Stomach (tissue), 9 donors: ENCODE measurements around the gene RALGAPA2. TPM values are rescaled to one million over a fixed set of nuclear protein-coding genes. Genes with fewer than 3 reads are reported as not detected.

Source experiments
- DNase-seq, 2 donors: peaks; one replicate each; pipeline versions ENCODE4 v3.0.0 to v3.0.0-alpha.2; 2013 to 2019
- H3K27ac ChIP-seq, 5 donors: fragments of 200-600 bp in 4 of 5; sonication (generic) in 4 of 5; one replicate each; pipeline ENCODE4 v1.5.1; 2013 to 2019; ENCODE audit warnings: mild to moderate bottlenecking in 1 of 5, moderate library complexity in 1 of 5
- H3K27me3 ChIP-seq, 3 donors: fragments of 200-600 bp; sonication (generic); one replicate each; pipeline ENCODE4 v1.5.1; 2017 to 2019; ENCODE audit warnings: mixed run types in 1 of 3
- H3K36me3 ChIP-seq, 4 donors: fragments of 200-600 bp; sonication (generic); 1 replicate in 3 of 4; 2 replicates in 1 of 4; pipeline ENCODE4 v1.5.1; 2016 to 2019
- H3K4me1 ChIP-seq, 4 donors: fragments of 200-600 bp; sonication (generic); one replicate each; pipeline ENCODE4 v1.5.1; 2016 to 2019
- H3K4me3 ChIP-seq, 4 donors: fragments of 200-600 bp; sonication (generic) in 3 of 4; one replicate each; pipeline ENCODE4 v1.5.1; 2016 to 2019; ENCODE audit warnings: mild to moderate bottlenecking in 1 of 4
- H3K9me3 ChIP-seq, 4 donors: fragments of 200-600 bp; sonication (generic); one replicate each; pipeline ENCODE4 v1.5.1; 2016 to 2019
- CTCF ChIP-seq, 7 experiments: fragments of 450-650 bp in 4 of 7; fragments of 200-600 bp in 3 of 7; sonication (generic) in 3 of 7; IDR thresholded peaks; one replicate each; pipeline ENCODE4 v1.5.1; 2016 to 2019; ENCODE audit warnings: antibody characterized with exemption in 7 of 7, control low read depth in 2 of 7, mild to moderate bottlenecking in 1 of 7
- EP300 ChIP-seq: sonication (generic); formaldehyde crosslinking; IDR thresholded peaks from one replicate; pipeline ENCODE4 v1.6.1; 2017; ENCODE audit warnings: antibody characterized with exemption
- POLR2A ChIP-seq, 4 donors: fragments of 450-650 bp; IDR thresholded peaks; one replicate each; pipeline ENCODE4 v1.6.1; 2016; ENCODE audit warnings: antibody characterized with exemption in 4 of 4, control low read depth in 2 of 4, mild to moderate bottlenecking in 1 of 4, moderate library complexity in 1 of 4
- POLR2AphosphoS5 ChIP-seq, 3 donors: sonication (generic); formaldehyde crosslinking; IDR thresholded peaks; one replicate each; pipeline ENCODE4 v1.6.1; 2016; ENCODE audit warnings: antibody characterized with exemption in 3 of 3
- WGBS, 5 donors: extraction: QIAGEN DNeasy Blood & Tissue Kit in 3 of 5; methylation state at CpG; one replicate each; pipeline versions ENCODE4 v1.1.5 to v1.1.7; 2013 to 2018; 5-methylcytosine and 5-hydroxymethylcytosine counted together
- intact Hi-C: fragments of 100-400 bp; cut with DNase I; formaldehyde crosslinking; loops from one replicate; pipeline ENCODE4 v1.15.1; 2023; ENCODE audit warnings: low total_unique reads
- polyA plus RNA-seq, 3 donors: library from polyadenylated mRNA; stranded (reverse); fragments of 200-250 nt; gene quantifications; one replicate each; pipeline ENCODE4 v1.2.3, GENCODE V29; 2013
- total RNA-seq, 5 donors: library from RNA; depleted of rRNA; stranded (reverse); fragments of >200 nt; gene quantifications; one replicate each; pipeline versions ENCODE4 v1.1.0 to v1.2.3, GENCODE V29; 2014 to 2016
- donor health status: healthy with polysubstance abuse.
- donor health status: Bipolar disorder and iron deficiency.
- donor health status: healthy.

The RALGAPA2 gene
- total and polyA plus RNA-seq, 8 donors, result 4.3 to 159 (median 48.7) TPM

GRCh38 chr20:20398123-20398522, 314.3 kb downstream of the RALGAPA2 start:
- Histone ChIP-seq H3K27me3 (no peaks in the 10 kb centered on the region), H3K27ac (no peak overlapping the region), H3K4me3 (no peak overlapping the region), H3K9me3 (no peaks in the 10 kb centered on the region), H3K36me3 (peaks cover 7 to 91% (median 78%) of the 10 kb centered on the region in 4 donors), H3K4me1 (peaks cover 0 to 4% (median 0%) of the 10 kb centered on the region in 4 donors)
- no peak for TF ChIP-seq POLR2AphosphoS5 (IDR thresholded peaks at IDR 0.05)
- TF ChIP-seq POLR2A (IDR thresholded peaks at IDR 0.05), result no peak
- TF ChIP-seq EP300, result no peak
- no peak for TF ChIP-seq CTCF (IDR thresholded peaks at IDR 0.05)
- no peak for DNase-seq
- WGBS, 5 donors, result 89 to 100% (median 95%) methylated on average over 5 to 7 of the region's 7 CpGs
- intact Hi-C loops, result no loop called here

GRCh38 chr20:20396794-20397193, 315.6 kb downstream of the RALGAPA2 start:
- intact Hi-C loops, result no loop called here
- DNase-seq, result no peak
- peaks cover 0 to 4% (median 0%) of the 10 kb centered on the region in 4 donors for H3K4me1 ChIP-seq
- no peak overlapping the region for H3K4me3 ChIP-seq
- no peaks in the 10 kb centered on the region for H3K9me3 ChIP-seq
- no peak overlapping the region for H3K27ac ChIP-seq
- H3K27me3 ChIP-seq, result no peaks in the 10 kb centered on the region
- TF ChIP-seq EP300 (no peak), POLR2AphosphoS5 (IDR thresholded peaks at IDR 0.05) (no peak), POLR2A (IDR thresholded peaks at IDR 0.05) (no peak), CTCF (IDR thresholded peaks at IDR 0.05) (no peak)
- peaks cover 18 to 91% (median 80%) of the 10 kb centered on the region in 4 donors for H3K36me3 ChIP-seq
- WGBS, 5 donors, result 87 to 95% (median 90%) methylated on average over 3 of the region's 3 CpGs

GRCh38 chr20:20395903-20396568, 316.4 kb downstream of the RALGAPA2 start:
- Histone ChIP-seq H3K36me3 (peaks cover 20 to 93% (median 86%) of the 10 kb centered on the region in 4 donors), H3K27me3 (no peaks in the 10 kb centered on the region), H3K4me3 (no peak overlapping the region), H3K27ac (no peak overlapping the region), H3K9me3 (no peaks in the 10 kb centered on the region), H3K4me1 (peaks cover 0 to 4% (median 0%) of the 10 kb centered on the region in 4 donors)
- DNase-seq, result no peak
- no peak for TF ChIP-seq POLR2AphosphoS5 (IDR thresholded peaks at IDR 0.05)
- TF ChIP-seq POLR2A (IDR thresholded peaks at IDR 0.05), result no peak
- TF ChIP-seq CTCF (IDR thresholded peaks at IDR 0.05), result no peak
- no peak for TF ChIP-seq EP300
- 81 to 93% (median 92%) methylated on average over 29 of the region's 29 CpGs for WGBS, 5 donors
- intact Hi-C loops, result no loop called here

GRCh38 chr20:20395087-20395486, 317.4 kb downstream of the RALGAPA2 start:
- DNase-seq, result no peak
- intact Hi-C loops, result no loop called here
- WGBS, 5 donors, result 87 to 95% (median 92%) methylated on average over 10 to 12 of the region's 12 CpGs
- H3K27me3 ChIP-seq, result no peaks in the 10 kb centered on the region
- H3K36me3 ChIP-seq, result peaks cover 24 to 98% (median 92%) of the 10 kb centered on the region in 4 donors
- no peak overlapping the region for H3K27ac ChIP-seq
- no peaks in the 10 kb centered on the region for H3K9me3 ChIP-seq
- TF ChIP-seq EP300 (no peak), POLR2A (IDR thresholded peaks at IDR 0.05) (no peak), POLR2AphosphoS5 (IDR thresholded peaks at IDR 0.05) (no peak), CTCF (IDR thresholded peaks at IDR 0.05) (no peak)
- peaks cover 0 to 4% (median 0%) of the 10 kb centered on the region in 4 donors for H3K4me1 ChIP-seq
- no peak overlapping the region for H3K4me3 ChIP-seq
